Measurements from ENCODE around the gene PTPRG.
"Not testable (repeated sequence)": the region's sequence is repeated elsewhere in the genome, so short reads cannot be mapped to it uniquely, and the experiment has no call there.

Gene PTPRG

DNA sequence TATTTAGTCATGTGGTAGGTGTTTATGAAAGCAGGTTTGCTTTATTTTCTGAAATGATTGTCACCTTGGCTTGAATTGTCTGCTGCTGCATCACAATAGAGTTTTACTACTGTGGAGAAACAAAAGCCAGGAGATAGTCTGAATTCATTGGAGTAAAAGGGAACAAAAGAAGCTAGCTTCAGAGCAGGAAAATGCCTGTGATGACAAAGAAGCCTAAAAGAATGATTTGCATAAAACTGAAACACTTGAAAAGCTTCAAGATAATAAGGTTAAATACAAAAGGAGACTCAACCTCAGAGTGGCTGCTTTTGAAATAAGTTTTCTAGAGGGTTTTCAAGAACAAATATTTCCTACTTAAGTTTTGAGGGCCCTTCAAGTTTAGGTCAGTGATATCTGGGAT is 138.3 kb downstream of the PTPRG start:
- no peaks in the 10 kb centered on the region for H3K9me3 Mint-ChIP-seq
- no peaks in the 10 kb centered on the region for H3K36me3 Mint-ChIP-seq (ENCODE audit: low read depth)
- ATAC-seq (no peak), DNase-seq (no peak)
- H3K4me3 Mint-ChIP-seq = no peak overlapping the region
- H3K27ac Mint-ChIP-seq = no peak overlapping the region
- no peaks in the 10 kb centered on the region for H3K4me1 Mint-ChIP-seq
- peaks cover 6% of the 10 kb centered on the region for H3K27me3 Mint-ChIP-seq

DNA sequence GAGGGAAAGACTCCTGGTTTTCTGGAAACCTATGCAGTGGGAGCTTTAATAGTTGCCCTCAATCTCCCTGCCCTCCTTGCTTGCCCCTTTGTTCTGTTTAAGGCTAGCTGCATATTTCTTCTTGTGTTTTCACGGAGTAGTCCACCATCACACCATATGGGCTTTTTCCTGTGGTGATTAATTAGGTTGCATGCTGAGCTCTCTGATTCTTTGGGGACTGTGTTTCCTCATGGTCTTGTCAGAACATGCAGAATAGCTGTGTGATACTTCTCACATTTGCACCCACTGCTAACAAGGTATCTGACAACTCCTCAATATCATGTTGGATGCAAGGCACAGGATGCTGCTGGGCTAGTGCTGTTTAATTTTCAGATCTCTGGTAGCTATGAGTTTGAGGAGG is 139.6 kb downstream of the PTPRG start:
- DNase-seq (no peak), ATAC-seq (no peak)
- H3K27ac Mint-ChIP-seq = no peak overlapping the region
- H3K4me3 Mint-ChIP-seq = no peak overlapping the region
- no peaks in the 10 kb centered on the region for H3K4me1 Mint-ChIP-seq
- no peaks in the 10 kb centered on the region for H3K36me3 Mint-ChIP-seq (ENCODE audit: low read depth)
- H3K9me3 Mint-ChIP-seq = no peaks in the 10 kb centered on the region
- H3K27me3 Mint-ChIP-seq = peaks cover 2% of the 10 kb centered on the region

DNA sequence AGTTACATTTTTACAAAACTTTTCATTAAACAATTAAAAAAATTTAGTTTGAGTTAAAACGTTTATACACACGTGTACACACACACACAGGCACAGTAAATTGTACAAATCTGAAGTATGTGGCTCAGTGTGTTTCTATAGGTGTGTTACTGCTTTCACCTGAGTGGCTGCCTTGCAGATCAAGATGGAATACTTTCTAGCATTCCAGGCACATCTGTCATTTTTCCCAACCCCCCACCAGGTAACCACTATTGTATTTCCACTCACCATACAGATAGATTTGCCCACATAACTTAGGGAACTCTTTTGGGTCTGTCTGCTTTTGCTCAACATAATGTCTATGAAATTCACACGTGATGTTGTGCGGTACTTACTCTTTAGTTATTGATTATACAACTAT is 141.1 kb downstream of the PTPRG start:
- no peak overlapping the region for H3K4me3 Mint-ChIP-seq
- ATAC-seq (no peak), DNase-seq (no peak)
- H3K9me3 Mint-ChIP-seq = no peaks in the 10 kb centered on the region
- H3K27ac Mint-ChIP-seq = no peak overlapping the region
- peaks cover 2% of the 10 kb centered on the region for H3K27me3 Mint-ChIP-seq
- H3K36me3 Mint-ChIP-seq (ENCODE audit: low read depth) = no peaks in the 10 kb centered on the region
- H3K4me1 Mint-ChIP-seq = no peaks in the 10 kb centered on the region

DNA sequence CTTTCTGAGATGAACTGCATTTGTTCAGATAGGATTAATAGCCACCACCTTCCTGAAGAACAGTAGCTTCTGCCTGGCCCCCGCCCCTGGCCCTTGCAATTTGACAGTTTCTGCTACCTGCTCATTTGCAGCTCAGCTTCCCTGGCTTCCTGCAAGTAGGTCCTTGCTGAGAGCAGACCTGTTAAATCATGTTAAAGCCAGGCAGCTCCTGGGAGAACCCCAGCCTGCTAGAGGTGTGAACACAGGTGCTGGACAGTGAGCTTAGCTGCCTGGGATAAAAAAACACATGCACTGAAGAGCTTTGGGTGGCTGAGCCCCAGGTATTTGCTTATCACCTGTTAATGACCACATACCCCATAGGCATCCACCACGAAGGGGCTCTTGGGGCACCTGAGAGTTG is 143.4 kb downstream of the PTPRG start:
- no peaks in the 10 kb centered on the region for H3K27me3 Mint-ChIP-seq
- no peaks in the 10 kb centered on the region for H3K4me1 Mint-ChIP-seq
- DNase-seq (no peak), ATAC-seq (no peak)
- no peaks in the 10 kb centered on the region for H3K36me3 Mint-ChIP-seq (ENCODE audit: low read depth)
- no peaks in the 10 kb centered on the region for H3K9me3 Mint-ChIP-seq
- H3K27ac Mint-ChIP-seq = no peak overlapping the region
- H3K4me3 Mint-ChIP-seq = no peak overlapping the region

DNA sequence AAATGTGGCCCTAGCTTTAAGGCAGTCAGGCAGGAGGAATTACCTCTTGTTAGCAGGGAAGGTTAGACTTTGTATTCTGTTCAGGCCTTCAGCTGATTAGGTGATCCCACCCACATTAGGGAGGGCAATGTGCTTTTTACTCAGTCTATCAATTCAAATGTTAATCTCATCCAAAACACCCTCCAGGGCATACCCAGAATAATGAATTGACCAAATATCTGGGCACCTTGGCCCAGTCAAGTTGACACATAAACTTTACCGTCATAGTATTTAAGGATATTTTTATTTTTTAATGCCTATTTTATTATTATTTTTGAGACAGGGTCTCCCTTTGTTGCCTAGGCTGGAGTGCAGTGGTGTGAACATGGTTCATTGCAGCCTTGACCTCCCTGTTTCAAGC is 146.1 kb downstream of the PTPRG start:
- Mint-ChIP-seq H3K27me3 (no peaks in the 10 kb centered on the region), H3K9me3 (peaks cover 6% of the 10 kb centered on the region), H3K36me3 (ENCODE audit: low read depth) (no peaks in the 10 kb centered on the region), H3K4me3 (no peak overlapping the region), H3K4me1 (no peaks in the 10 kb centered on the region), H3K27ac (no peak overlapping the region)
- ATAC-seq = no peak
- no peak for DNase-seq

DNA sequence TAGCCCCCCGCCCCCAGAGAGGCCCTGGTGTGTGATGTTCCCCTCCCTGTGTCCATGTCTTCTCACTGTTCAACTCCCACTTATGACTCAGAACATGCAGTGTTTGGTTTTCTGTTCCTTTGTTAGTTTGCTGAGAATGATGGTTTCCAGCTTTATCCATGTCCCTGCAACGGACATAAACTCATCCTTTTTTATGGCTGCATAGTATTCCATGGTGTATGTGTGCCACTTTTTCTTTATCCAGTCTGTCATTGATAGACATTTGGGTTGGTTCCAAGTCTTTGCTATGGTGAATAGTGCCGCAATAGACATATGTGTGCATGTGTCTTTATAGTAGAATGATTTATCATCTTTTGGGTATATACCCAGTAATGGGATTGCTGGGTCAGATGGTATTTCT is 149.5 kb downstream of the PTPRG start:
- H3K4me1 Mint-ChIP-seq; H3K4me3 Mint-ChIP-seq; H3K27ac Mint-ChIP-seq; H3K9me3 Mint-ChIP-seq; DNase-seq; H3K36me3 Mint-ChIP-seq (ENCODE audit: low read depth); H3K27me3 Mint-ChIP-seq; ATAC-seq: not testable (repeated sequence)

DNA sequence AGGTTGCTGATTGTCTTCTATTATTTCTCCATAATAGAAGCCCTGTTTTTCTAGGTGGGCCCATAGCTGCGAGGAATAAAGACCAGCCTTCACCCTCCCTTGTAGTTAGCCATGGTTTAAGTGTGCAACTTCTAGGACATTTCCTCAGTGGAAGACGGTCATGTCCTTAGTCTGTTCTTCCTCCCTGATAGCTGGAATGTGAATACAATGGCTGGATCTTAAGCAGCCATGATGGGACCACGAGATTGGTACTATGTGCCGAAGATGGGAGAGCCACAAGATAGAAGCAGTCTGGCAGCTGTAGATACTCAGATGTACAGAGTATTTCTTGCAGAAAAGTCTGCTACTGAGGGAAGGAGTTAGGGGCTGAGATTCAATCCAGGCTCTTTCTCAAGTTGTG is 152.9 kb downstream of the PTPRG start:
- Mint-ChIP-seq H3K9me3 (peaks cover 6% of the 10 kb centered on the region), H3K4me3 (no peak overlapping the region), H3K27me3 (no peaks in the 10 kb centered on the region), H3K36me3 (ENCODE audit: low read depth) (no peaks in the 10 kb centered on the region), H3K27ac (no peak overlapping the region), H3K4me1 (no peaks in the 10 kb centered on the region)
- ATAC-seq = no peak
- DNase-seq = no peak

DNA sequence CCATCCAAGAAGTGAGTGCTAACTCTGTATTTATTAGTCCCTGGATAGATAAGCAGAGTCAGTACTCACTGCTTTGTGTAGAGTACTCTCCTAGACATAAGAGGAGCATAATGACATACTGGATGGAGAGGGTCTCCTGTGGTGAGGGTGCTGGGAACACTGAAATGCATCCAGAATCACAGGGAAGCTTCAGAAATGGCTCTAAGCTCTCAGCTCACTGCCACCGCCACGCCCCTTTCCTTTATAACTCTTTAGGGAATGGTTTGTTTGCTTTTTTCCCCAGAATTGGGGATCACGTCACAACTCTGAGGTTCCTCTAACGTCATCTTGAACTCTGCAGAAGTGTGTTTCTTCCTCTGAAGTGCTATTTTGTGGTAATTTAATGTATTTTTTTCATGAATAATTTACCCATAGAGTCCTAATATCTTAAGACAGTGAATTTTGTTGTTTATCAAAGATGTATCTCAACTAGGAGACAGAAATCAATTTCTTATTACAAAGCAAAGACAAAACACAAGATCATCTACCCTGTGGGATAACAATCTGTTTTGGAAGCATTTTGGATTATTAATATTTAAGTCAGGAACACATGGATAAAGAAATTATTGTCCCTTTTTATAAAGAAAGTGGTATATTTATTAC is 154.6 kb downstream of the PTPRG start:
- ATAC-seq = no peak

DNA sequence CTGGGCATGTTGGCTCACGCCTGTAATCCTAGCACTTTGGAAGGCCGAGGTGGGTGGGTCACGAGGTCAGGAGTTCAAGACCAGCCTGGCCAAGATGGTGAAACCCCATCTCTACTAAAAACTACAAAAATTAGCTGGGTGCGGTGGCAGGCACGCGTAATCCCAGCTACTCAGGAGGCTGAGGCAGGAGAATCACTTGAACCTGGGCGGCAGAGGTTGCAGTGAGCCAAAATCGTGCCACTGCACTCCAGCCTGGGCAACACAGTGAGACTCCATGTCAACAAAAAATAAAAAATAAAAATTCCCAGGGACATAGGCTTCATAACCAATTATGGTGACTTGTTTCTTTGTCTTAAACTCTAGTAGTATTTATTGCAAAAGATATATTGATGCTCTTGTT is 155.3 kb downstream of the PTPRG start:
- H3K9me3 Mint-ChIP-seq; DNase-seq; ATAC-seq; H3K27ac Mint-ChIP-seq; H3K4me1 Mint-ChIP-seq; H3K4me3 Mint-ChIP-seq; H3K36me3 Mint-ChIP-seq (ENCODE audit: low read depth); H3K27me3 Mint-ChIP-seq: not testable (repeated sequence)

More for the DNA sequence above, 154.6 kb downstream of the PTPRG start:
- Mint-ChIP-seq H3K36me3 (ENCODE audit: low read depth) (no peaks in the 10 kb centered on the region), H3K4me3 (no peak overlapping the region), H3K9me3 (no peaks in the 10 kb centered on the region), H3K27ac (no peak overlapping the region), H3K4me1 (no peaks in the 10 kb centered on the region), H3K27me3 (no peaks in the 10 kb centered on the region)
- DNase-seq = no peak

DNA sequence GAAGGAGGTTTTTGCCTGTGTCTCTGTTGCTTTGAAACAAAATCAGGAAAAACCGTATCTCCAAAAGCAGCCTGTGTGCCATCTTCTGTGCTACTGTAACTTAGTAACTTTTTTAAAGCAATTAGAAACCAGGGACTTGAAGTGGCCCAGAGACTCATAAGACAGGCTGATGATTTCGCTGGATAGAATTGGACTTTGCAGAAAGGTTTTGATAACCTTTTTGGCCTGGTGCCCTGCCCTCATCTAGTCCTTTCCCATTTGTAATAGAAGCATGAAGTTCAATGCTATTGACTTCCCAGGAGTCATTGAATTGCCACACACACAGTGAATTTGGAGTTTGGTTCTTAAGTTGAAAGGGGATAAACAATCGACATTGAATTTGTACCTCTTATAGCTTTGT is 157.2 kb downstream of the PTPRG start:
- ATAC-seq = no peak
- DNase-seq = no peak
- Mint-ChIP-seq H3K36me3 (ENCODE audit: low read depth) (no peaks in the 10 kb centered on the region), H3K4me1 (no peaks in the 10 kb centered on the region), H3K27me3 (no peaks in the 10 kb centered on the region), H3K4me3 (no peak overlapping the region), H3K27ac (no peak overlapping the region), H3K9me3 (no peaks in the 10 kb centered on the region)

DNA sequence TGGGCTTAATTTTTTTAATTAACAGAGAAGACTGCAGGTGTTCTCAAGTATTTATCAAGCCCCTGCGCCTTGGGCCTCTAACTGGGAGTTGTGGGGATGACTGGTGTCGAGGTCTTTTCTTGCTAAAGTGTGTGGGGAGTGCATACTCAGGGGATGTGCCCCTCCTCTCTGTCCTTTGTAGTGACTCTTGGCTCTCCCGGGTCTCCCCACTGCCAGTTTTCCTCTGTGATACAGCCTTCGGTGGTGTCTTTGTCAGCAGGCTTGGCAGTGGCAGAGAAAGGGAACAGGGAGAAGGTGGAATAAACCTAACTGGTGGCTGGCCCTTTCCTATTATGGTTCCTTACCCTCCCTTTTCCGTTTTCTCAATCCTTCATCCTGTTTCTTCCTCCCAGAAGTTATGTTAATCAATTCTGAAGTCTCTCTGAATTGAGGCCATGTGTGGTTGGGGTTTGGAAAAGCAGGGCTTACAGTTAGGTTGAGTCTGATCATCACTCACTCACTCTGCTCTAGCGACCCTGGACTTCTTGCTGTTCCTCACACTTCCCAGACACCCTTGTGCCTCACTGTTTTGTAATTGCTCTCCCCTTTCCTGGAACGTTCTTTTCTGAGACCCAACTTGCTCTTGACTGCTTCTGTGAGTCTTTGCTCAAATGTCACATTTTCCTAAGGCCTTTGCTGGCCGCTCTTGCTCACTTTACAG is 158.1 kb downstream of the PTPRG start:
- Mint-ChIP-seq H3K36me3 (ENCODE audit: low read depth) (no peaks in the 10 kb centered on the region), H3K27ac (no peak overlapping the region), H3K9me3 (no peaks in the 10 kb centered on the region), H3K4me1 (no peaks in the 10 kb centered on the region), H3K4me3 (no peak overlapping the region), H3K27me3 (no peaks in the 10 kb centered on the region)
- ATAC-seq = no peak
- DNase-seq = no peak

DNA sequence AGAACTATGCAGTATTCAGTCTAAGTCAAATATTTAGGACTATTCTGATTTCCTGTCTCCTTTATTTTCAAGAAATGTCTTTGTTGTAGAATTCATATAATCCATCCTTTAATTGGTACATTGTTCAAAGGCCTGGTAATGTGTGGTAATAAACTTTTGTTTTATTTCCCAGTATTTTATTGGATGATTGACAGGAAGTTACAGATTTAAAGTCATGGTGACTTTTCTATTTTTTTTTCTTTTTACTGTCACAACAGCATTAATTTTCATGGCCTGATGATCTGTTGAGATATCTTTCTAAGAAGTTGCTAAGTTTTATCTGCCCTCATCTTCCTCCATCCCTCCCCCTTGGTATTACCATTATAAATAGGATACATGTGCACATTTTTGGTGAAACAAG is 161.7 kb downstream of the PTPRG start:
- Mint-ChIP-seq H3K36me3 (ENCODE audit: low read depth) (no peaks in the 10 kb centered on the region), H3K4me3 (no peak overlapping the region), H3K4me1 (no peaks in the 10 kb centered on the region), H3K9me3 (no peaks in the 10 kb centered on the region), H3K27me3 (no peaks in the 10 kb centered on the region), H3K27ac (no peak overlapping the region)
- no peak for DNase-seq
- ATAC-seq = no peak

DNA sequence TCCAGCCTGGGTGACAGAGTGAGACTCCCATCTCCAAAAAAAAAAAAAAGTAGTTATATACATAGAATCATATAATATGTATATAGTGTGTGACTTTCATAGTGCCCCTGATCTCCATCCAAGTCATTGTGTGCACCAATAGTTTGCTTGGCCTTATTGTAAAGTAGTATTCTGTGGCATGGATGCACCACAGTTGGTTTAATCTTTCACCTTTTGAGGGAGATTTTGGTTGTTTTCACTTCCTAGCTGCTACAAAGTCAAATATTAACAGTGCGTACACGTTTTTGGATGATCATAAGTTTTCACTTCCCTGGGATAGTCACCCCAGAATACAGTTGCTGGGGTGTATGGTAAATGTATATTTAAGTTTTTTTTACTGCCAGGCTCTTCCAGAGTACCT is 162.8 kb downstream of the PTPRG start:
- Mint-ChIP-seq H3K27me3 (no peaks in the 10 kb centered on the region), H3K4me3 (no peak overlapping the region), H3K36me3 (ENCODE audit: low read depth) (no peaks in the 10 kb centered on the region), H3K9me3 (no peaks in the 10 kb centered on the region), H3K4me1 (no peaks in the 10 kb centered on the region), H3K27ac (no peak overlapping the region)
- no peak for ATAC-seq
- no peak for DNase-seq

DNA sequence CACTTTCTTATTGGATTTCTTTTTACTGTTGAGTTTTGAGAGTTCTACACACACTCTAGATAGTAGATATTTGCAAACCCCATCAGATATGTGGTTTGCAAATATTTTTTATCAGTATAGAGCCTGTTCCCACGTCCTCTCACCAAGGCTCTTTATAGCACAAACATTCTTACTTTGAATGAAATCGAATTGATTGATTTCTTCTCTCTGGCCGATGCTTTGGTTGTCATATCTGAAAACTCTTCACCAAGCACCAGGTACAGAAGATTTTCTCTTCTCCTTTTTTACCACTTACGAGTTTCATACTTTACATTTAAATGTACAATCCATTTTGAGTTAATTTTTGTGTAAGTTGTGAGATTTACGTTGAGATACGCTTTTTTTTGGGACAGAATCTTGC is 163.4 kb downstream of the PTPRG start:
- H3K27ac Mint-ChIP-seq = no peak overlapping the region
- H3K27me3 Mint-ChIP-seq = no peaks in the 10 kb centered on the region
- H3K4me3 Mint-ChIP-seq = no peak overlapping the region
- no peaks in the 10 kb centered on the region for H3K9me3 Mint-ChIP-seq
- ATAC-seq (no peak), DNase-seq (no peak)
- H3K4me1 Mint-ChIP-seq = no peaks in the 10 kb centered on the region
- H3K36me3 Mint-ChIP-seq (ENCODE audit: low read depth) = no peaks in the 10 kb centered on the region

DNA sequence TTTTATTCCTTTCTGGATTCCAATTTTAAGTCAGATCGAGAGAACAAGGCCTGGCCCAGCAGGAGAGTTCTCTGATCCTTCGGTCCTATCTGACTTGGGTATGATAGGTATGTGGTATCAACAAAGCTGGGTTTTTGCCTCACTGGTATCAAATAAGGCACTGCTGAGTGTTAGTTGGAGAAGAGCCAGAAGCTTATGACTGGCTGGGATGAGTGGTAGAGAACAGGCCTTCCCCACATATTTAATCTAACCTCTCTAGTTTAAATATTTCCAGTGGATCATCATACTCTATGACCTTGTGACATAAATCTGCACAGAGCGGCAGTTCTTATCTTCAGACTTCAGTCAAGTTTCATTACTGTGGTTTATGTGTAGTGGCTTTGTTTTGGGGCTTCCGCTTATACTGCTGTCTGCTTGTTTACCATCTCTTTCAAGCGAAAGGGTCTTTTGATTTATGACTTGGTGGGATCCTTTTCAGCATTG is 164.5 kb downstream of the PTPRG start:
- Mint-ChIP-seq H3K4me3 (no peak overlapping the region), H3K36me3 (ENCODE audit: low read depth) (no peaks in the 10 kb centered on the region), H3K9me3 (no peaks in the 10 kb centered on the region), H3K27me3 (no peaks in the 10 kb centered on the region), H3K4me1 (no peaks in the 10 kb centered on the region), H3K27ac (no peak overlapping the region)
- DNase-seq (no peak), ATAC-seq (no peak)

DNA sequence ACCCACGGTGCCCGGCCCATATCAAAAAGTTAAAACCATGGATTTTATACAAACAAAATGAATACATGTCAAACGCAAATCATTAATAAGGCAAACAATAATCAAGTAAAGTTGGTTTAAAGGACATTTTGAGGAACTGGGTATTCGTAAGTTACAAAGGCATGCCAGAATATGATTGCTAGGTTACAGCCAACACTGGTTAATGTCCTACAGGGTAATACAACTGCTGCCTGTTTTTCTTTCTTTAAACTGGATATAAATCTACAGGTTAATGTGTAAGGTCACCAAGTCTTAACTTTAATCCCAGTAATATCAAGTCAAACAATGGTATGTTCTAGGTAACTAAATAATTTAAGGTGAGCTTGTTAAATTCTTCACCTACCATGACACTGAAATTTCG is 166.1 kb downstream of the PTPRG start:
- no peaks in the 10 kb centered on the region for H3K36me3 Mint-ChIP-seq (ENCODE audit: low read depth)

More for the DNA sequence above, 166.1 kb downstream of the PTPRG start:
- Mint-ChIP-seq H3K4me1 (no peaks in the 10 kb centered on the region), H3K27me3 (no peaks in the 10 kb centered on the region), H3K4me3 (no peak overlapping the region), H3K27ac (no peak overlapping the region), H3K9me3 (no peaks in the 10 kb centered on the region)
- ATAC-seq (no peak), DNase-seq (no peak)

All from activated naive CD8-positive, alpha-beta T cell treated with anti-CD3 and anti-CD28 coated beads, Interleukin-2, amount 50 U/mL, for 24 hours (primary cell).